Measurements from ENCODE around the gene PLEKHA4. TPM values are rescaled to one million over a fixed set of nuclear protein-coding genes. Genes with fewer than 3 reads are reported as not detected.
A peak's percentile ranks its signal among the peaks of the same experiment; 100 is the strongest.

The PLEKHA4 gene
- total and polyA plus RNA-seq, 9 of the 15 experiments (the other 6 are each of a cell fraction or from before 2014, with no cell fraction given), result 0.07 to 30.8 (median 11.4) TPM

- TF ChIP-seq ZNF41 (CRISPR knock-in tag; conservative IDR thresholded peaks at IDR 0.05), result no peak
- TF ChIP-seq POLR2B (IDR thresholded peaks at IDR 0.05; ENCODE audit: low read depth, partially characterized antibody), result peak; percentile 66
- peak in 2 of 3 experiments; percentile 35 to 38; a peak in 3 of 6 replicates for TF ChIP-seq CTCF (IDR thresholded peaks at IDR 0.05 in 2 of 3, conservative IDR thresholded peaks at IDR 0.05 in 1 of 3; ENCODE audit: insufficient read depth in 2 of 3, low read depth in 1 of 3, low read length in 3 of 3)
- TF ChIP-seq ZC3H4 (CRISPR knock-in tag; IDR thresholded peaks at IDR 0.05; ENCODE audit: borderline replicate concordance), result peak; percentile 64
- peak; percentile 48 for TF ChIP-seq ZFX (CRISPR knock-in tag; IDR thresholded peaks at IDR 0.05)
- no peak for TF ChIP-seq ZFP30 (CRISPR knock-in tag; IDR thresholded peaks at IDR 0.05; ENCODE audit: borderline replicate concordance)
- TF ChIP-seq CHCHD3 (CRISPR knock-in tag; IDR thresholded peaks at IDR 0.05), result no peak
- no peak for TF ChIP-seq ZSCAN29 (IDR thresholded peaks at IDR 0.05)
- no peak for TF ChIP-seq ZFPM2 (CRISPR knock-in tag; IDR thresholded peaks at IDR 0.05)
- TF ChIP-seq U2AF2 (optimal IDR thresholded peaks at IDR 0.05; ENCODE audit: low read depth, low read length), result no peak
- TF ChIP-seq GABPB1 (CRISPR knock-in tag; IDR thresholded peaks at IDR 0.05), result no peak; the same call in 1 of the 2 replicates
- no peak for TF ChIP-seq ADNP (tag; IDR thresholded peaks at IDR 0.05)
- peak; percentile 88 for TF ChIP-seq JUND (IDR thresholded peaks at IDR 0.05; ENCODE audit: borderline replicate concordance, low read depth, low read length)
- peak; percentile 7; the same call in 2 of the 3 replicates for TF ChIP-seq JUND (tag; IDR thresholded peaks at IDR 0.05; ENCODE audit: borderline replicate concordance, low read depth, low read length)
- TF ChIP-seq NFE2 (IDR thresholded peaks at IDR 0.05; ENCODE audit: low read depth), result peak; percentile 64; the same call in 1 of the 2 replicates
- TF ChIP-seq FOXO4 (CRISPR knock-in tag; IDR thresholded peaks at IDR 0.05), result no peak
- no peak for TF ChIP-seq ID3 (CRISPR knock-in tag; IDR thresholded peaks at IDR 0.05)
- peak; percentile 61; the same call in 1 of the 2 replicates for TF ChIP-seq ID3 (tag; IDR thresholded peaks at IDR 0.05)
- no peak for TF ChIP-seq USF1 (CRISPR knock-in tag; IDR thresholded peaks at IDR 0.05)
- TF ChIP-seq PHF8 (IDR thresholded peaks at IDR 0.05; ENCODE audit: borderline replicate concordance, low read length), result no peak
- no peak for TF ChIP-seq SAFB2 (IDR thresholded peaks at IDR 0.05; ENCODE audit: borderline replicate concordance, low read depth, low read length, severe bottlenecking)
- TF ChIP-seq ZEB2 (IDR thresholded peaks at IDR 0.05), result peak; percentile 83; the same call in 1 of the 2 replicates
Observed at GRCh38 chr19:48873476-48874302, 5.3 kb upstream of the PLEKHA4 start (continued).
